NCI-H226 (cell line): ENCODE measurements around the gene OR8K1.

ENCODE experiments used
- DNase-seq: peaks from one replicate; pipeline ENCODE4 v3.0.0-alpha.2; 2015

The OR8K1 gene

DNA sequence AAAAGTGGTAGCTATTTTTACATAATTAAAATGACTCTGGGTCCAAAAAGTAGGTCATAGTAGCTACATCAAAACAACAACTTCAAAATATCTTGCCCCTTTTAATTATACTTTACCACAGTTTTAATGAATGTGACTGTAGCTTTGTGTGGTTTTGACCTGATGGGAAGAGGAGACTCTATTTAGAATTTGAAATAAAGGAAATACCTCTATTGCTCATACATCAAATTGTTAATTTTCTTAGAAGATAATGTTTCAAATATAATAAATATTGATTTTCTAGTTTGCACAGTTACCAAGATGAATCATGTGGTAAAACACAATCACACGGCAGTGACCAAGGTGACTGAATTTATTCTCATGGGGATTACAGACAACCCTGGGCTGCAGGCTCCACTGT is at the start of gene OR8K1:
OR8K1 (plus strand) TSS at position 301 of the 400 bp plus-strand sequence; CDS start at position 301, 0 bp downstream.
- no peak for DNase-seq

DNA sequence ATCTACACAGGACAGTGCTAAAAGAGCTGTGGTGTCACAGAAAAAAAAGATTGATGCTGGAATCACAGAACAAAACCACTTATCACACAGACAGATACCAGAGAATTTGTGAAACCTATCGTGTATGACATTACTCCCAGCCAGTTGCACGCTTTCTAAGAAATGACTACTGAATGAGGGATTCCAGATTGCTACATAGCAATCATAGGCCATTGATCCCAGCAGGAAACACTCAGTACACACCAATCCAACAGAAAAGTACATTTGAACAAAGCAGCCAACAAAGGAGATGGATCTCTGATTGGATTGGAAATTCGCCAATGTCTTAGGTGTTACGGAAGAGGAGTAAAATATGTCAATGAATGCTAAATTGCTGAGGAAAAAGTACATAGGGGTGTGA is 48.9 kb upstream of the OR8K1 start:
- DNase-seq, result no peak

DNA sequence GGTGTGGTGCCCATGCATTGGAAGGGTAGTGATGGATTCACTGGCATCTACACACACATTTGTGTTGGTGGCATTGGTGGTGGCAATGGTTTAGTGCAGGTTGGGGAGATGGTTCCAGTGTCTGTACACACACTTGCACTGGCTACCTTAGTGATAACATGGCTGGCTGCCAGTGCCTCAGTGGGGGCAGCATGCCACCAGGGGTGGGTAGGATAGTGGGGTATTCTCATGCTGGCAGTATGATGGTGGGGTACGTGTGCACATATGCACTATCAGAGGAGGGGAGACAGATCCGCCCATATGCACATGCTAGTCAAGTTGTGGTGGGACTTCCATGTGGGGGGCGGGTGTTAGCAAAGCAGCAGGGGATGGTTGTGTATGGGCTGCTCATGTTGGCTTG is 38.0 kb upstream of the OR8K1 start:
- DNase-seq, result no peak

DNA sequence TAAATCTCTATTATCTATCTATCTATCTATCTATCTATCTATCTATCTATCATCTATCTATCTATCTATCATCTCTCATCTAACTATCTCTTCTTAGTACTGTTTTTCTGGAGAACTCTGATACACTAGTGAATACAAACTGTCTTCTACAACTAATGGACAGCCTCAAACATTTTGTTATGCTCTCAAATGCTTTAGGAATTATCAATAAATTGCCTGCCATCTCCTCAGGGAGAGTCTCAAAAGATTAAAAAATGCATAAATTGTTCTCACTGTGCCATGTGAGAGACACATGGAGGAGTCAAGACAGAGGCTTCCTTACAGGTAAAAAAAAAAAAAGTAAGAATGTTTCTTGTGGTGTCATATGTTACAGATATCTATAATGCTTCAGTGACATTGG is 31.0 kb upstream of the OR8K1 start, which contains the start of gene OR8K3:
OR8K3 (plus strand) TSS at position 301 of the 400 bp plus-strand sequence. CDS start 3,163 bp downstream, outside the sequence.
- DNase-seq, result no peak

DNA sequence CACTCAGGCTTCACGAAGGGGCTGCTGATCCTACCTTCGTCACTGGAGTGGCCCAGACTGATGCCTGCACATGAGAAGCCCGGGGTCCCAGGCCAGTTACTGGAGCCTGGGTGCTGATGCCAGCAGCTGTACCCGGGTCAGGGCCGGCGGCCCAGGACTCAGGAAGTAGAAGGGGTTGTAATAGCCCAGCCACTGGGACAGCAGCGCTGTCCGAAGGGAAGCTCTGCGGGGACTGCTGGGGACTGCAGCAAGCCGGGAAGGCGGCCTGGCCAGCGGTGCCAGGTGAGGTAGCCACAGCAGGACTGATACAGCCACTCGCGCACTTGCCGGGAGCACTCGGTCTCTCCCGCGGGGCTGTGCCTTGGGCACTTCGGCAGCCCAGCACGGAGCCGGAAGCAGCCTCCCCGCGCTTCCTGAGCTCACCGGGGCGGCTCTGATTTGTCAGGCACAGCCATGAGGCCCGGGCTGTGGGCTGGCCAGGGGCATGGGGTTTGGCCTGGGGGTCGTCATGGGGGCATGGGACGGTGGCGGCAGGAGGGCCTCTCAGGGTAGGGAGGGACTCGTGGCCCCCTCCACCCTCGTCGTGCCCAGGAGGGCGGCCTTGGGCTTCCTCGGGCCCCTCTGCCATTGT is 13.9 kb upstream of the OR8K1 start:
- DNase-seq, result no peak

GRCh38 chr11:56333156-56333555 is 12.7 kb upstream of the OR8K1 start:
- DNase-seq, result no peak

DNA sequence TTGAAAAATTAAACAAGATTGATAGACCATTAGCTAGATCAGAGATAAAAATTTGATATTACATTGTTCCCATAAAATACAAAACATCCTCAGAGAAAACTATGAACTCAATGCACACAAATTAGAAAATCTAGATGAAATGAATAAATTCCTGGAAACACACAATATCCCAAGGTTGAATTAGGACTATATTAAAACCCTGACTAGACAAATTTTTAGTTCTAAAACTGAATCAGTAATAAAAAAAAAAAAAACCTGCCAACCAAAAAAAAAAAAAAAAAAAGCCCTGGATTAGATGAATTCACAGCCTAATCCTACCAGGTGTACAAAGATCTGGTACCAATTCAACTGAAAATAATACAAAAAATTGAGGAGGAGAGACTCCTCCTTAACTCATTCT is 5.5 kb upstream of the OR8K1 start:
- no peak for DNase-seq

DNA sequence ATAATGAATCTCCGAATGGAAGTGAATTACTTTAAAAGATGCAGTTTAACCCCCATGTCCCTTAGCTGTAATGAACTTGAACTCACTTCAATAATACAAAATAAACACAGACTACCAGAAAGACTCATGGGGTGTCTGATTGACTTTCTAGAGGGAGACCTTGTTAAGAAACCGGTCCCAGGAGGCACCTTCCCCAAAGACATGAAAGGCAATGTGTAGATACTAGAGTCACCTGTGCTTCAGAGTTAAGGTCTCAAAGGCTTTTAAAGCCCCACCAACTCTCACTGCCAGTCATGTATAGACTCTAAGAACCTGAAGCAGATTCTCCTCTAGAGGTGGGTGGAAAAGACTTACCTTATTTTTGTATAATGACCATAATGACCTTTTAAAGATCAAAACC is 8.2 kb downstream of the OR8K1 start, which contains the start of gene OR8J1:
OR8J1 (plus strand) TSS at position 301 of the 400 bp plus-strand sequence. CDS start 5,956 bp downstream, outside the sequence.
- DNase-seq, result no peak

DNA sequence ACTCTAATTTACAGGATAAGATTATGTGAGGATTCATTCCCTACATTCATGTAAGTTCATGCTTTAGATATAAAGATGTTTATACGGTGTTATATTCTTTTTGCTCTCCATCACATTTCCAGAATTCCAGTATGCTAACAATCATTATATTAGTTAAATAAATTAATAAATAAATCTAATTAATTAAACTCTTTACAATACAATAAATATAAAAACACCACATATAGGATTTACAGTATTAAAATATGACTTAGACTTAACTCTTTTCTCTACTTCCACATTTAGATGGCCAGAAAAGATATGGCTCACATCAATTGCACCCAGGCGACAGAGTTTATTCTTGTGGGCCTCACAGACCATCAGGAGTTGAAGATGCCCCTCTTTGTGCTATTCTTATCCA is 29.5 kb downstream of the OR8K1 start, which contains the start of gene OR8U1:
OR8U1 (plus strand) TSS at position 301 of the 400 bp plus-strand sequence; CDS start at position 301, 0 bp downstream.
- no peak for DNase-seq

- DNase-seq, result no peak
These were observed 34.3 kb downstream of the OR8K1 start for GRCh38 chr11:56380120-56380519.

GRCh38 chr11:56394381-56394780 is 48.5 kb downstream of the OR8K1 start:
- DNase-seq, result no peak

DNA sequence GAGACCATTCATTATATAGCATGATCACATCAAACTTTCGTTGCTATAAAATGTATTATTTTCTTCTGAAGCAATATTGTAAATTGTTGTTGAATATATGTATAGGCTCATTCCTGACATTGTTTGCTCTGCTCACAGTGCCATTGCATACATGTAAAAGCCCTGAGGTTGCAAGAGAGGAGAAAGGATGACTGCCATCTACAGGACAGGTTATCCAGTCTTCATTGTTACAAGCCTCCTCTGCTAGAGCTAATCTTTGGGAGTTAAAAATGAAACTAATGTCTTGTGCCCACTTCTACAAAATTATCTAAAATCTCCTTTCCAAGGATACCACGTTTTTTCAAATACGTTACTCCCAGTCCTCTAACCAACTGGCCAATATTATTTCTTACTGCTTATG is 50.2 kb downstream of the OR8K1 start:
- DNase-seq, result no peak
